ENCODE results near the gene CDR2.
"Not testable (repeated sequence)": the region's sequence is repeated elsewhere in the genome, so short reads cannot be mapped to it uniquely, and the experiment has no call there.

Gene CDR2

GRCh38 chr16:22352723-22353122 is 21.7 kb downstream of the CDR2 start:
- DNase-seq (ENCODE audit: low read depth in 2 of 2) = no peak

- no peak for DNase-seq (ENCODE audit: low read depth in 2 of 2)
Observed at GRCh38 chr16:22352140-22352539, 22.3 kb downstream of the CDR2 start.

GRCh38 chr16:22351017-22351416 is 23.4 kb downstream of the CDR2 start:
- not testable (repeated sequence) for DNase-seq (ENCODE audit: low read depth in 2 of 2)

- DNase-seq (ENCODE audit: low read depth in 2 of 2) = no peak
Observed at GRCh38 chr16:22348291-22348690, 26.1 kb downstream of the CDR2 start.

GRCh38 chr16:22347100-22347820 is 27.2 kb downstream of the CDR2 start:
- no peak for DNase-seq (ENCODE audit: low read depth in 2 of 2)

GRCh38 chr16:22346483-22346882 is 27.9 kb downstream of the CDR2 start:
- no peak for DNase-seq (ENCODE audit: low read depth in 2 of 2)

GRCh38 chr16:22342082-22342481 is 32.3 kb downstream of the CDR2 start:
- DNase-seq (ENCODE audit: low read depth in 2 of 2) = no peak

GRCh38 chr16:22340945-22341344 is 33.5 kb downstream of the CDR2 start:
- no peak for DNase-seq (ENCODE audit: low read depth in 2 of 2)

GRCh38 chr16:22337849-22338635 is 36.4 kb downstream of the CDR2 start:
- no peak for DNase-seq (ENCODE audit: low read depth in 2 of 2)

- DNase-seq (ENCODE audit: low read depth in 2 of 2) = no peak
Observed at GRCh38 chr16:22337045-22337444, 37.4 kb downstream of the CDR2 start.

- no peak for DNase-seq (ENCODE audit: low read depth in 2 of 2)
Observed at GRCh38 chr16:22336581-22336980, 37.8 kb downstream of the CDR2 start.

GRCh38 chr16:22335668-22336246 is 38.7 kb downstream of the CDR2 start:
- no peak for DNase-seq (ENCODE audit: low read depth in 2 of 2)

- no peak for DNase-seq (ENCODE audit: low read depth in 2 of 2)
Observed at GRCh38 chr16:22333457-22333994, 40.9 kb downstream of the CDR2 start.

- DNase-seq (ENCODE audit: low read depth in 2 of 2) = no peak
Observed at GRCh38 chr16:22330326-22330725, 44.1 kb downstream of the CDR2 start.

- DNase-seq (ENCODE audit: low read depth in 2 of 2) = no peak
Observed at GRCh38 chr16:22329199-22329695, 45.2 kb downstream of the CDR2 start.

GRCh38 chr16:22328081-22328725 is 46.2 kb downstream of the CDR2 start:
- no peak for DNase-seq (ENCODE audit: low read depth in 2 of 2)

- no peak for DNase-seq (ENCODE audit: low read depth in 2 of 2)
Observed at GRCh38 chr16:22327446-22327775, 47.0 kb downstream of the CDR2 start.

- no peak for DNase-seq (ENCODE audit: low read depth in 2 of 2)
Observed at GRCh38 chr16:22326771-22327445, 47.5 kb downstream of the CDR2 start.

- DNase-seq (ENCODE audit: low read depth in 2 of 2) = no peak
Observed at GRCh38 chr16:22326369-22326652, 48.1 kb downstream of the CDR2 start.

- no peak for DNase-seq (ENCODE audit: low read depth in 2 of 2)
Observed at GRCh38 chr16:22325598-22326368, 48.6 kb downstream of the CDR2 start.
